HG03175 (cell line): ENCODE measurements around the gene CCDC93.

ENCODE experiments used
- ATAC-seq: cut with Tn5 transposase; IDR thresholded peaks from one replicate; pipeline ENCODE4 v1.9.1; 2021; ENCODE audit warnings: mild to moderate bottlenecking, moderate library complexity; ENCODE audit not compliant: unreplicated experiment

The CCDC93 gene

GRCh38 chr2:117958186-117958585 lies 55.7 kb downstream of the CCDC93 start:
- ATAC-seq, result no peak

- ATAC-seq, result no peak
These were observed 56.3 kb downstream of the CCDC93 start for GRCh38 chr2:117957616-117958015.

GRCh38 chr2:117956036-117956796 lies 57.7 kb downstream of the CCDC93 start:
- no peak for ATAC-seq

GRCh38 chr2:117953231-117953630 lies 60.6 kb downstream of the CCDC93 start:
- ATAC-seq, result no peak

- ATAC-seq, result no peak
These were observed 61.2 kb downstream of the CCDC93 start for GRCh38 chr2:117952701-117953100.

GRCh38 chr2:117952228-117952627 lies 61.6 kb downstream of the CCDC93 start:
- ATAC-seq, result no peak

GRCh38 chr2:117949806-117950205 lies 64.1 kb downstream of the CCDC93 start:
- ATAC-seq, result no peak

GRCh38 chr2:117948615-117949014 lies 65.3 kb downstream of the CCDC93 start:
- no peak for ATAC-seq

GRCh38 chr2:117945296-117945695 lies 68.6 kb downstream of the CCDC93 start:
- no peak for ATAC-seq

- no peak for ATAC-seq
These were observed 69.1 kb downstream of the CCDC93 start for GRCh38 chr2:117944816-117945215.

- no peak for ATAC-seq
These were observed 70.7 kb downstream of the CCDC93 start for GRCh38 chr2:117943013-117943672.

GRCh38 chr2:117942551-117942950 lies 71.3 kb downstream of the CCDC93 start:
- no peak for ATAC-seq

GRCh38 chr2:117941693-117942092 lies 72.2 kb downstream of the CCDC93 start:
- ATAC-seq, result no peak

GRCh38 chr2:117940436-117940835 lies 73.4 kb downstream of the CCDC93 start:
- no peak for ATAC-seq

- no peak for ATAC-seq
These were observed 75.3 kb downstream of the CCDC93 start for GRCh38 chr2:117938611-117939010.

- ATAC-seq, result no peak
These were observed 76.9 kb downstream of the CCDC93 start for GRCh38 chr2:117936871-117937428.

- ATAC-seq, result no peak
These were observed 77.9 kb downstream of the CCDC93 start for GRCh38 chr2:117935954-117936353.

- ATAC-seq, result no peak
These were observed 78.4 kb downstream of the CCDC93 start for GRCh38 chr2:117935456-117935855.

GRCh38 chr2:117933884-117934354 lies 80.0 kb downstream of the CCDC93 start:
- no peak for ATAC-seq

- no peak for ATAC-seq
These were observed 81.9 kb downstream of the CCDC93 start for GRCh38 chr2:117931978-117932377.

- no peak for ATAC-seq
These were observed 82.6 kb downstream of the CCDC93 start for GRCh38 chr2:117931266-117931665.

- ATAC-seq, result no peak
These were observed 83.1 kb downstream of the CCDC93 start for GRCh38 chr2:117930775-117931174.
